AG09309 (cell line): ENCODE measurements around the gene SYNE1.

ENCODE experiments used
- DNase-seq: peaks from one replicate; pipeline ENCODE4 v3.0.0-alpha.2; 2010; ENCODE audit warnings: low read depth
- H3K4me3 ChIP-seq: 2 replicates; pipeline ENCODE4 v1.5.1; 2011; ENCODE audit warnings: mild to moderate bottlenecking, low read depth, low read length, moderate library complexity; ENCODE audit not compliant: control insufficient read depth
- CTCF ChIP-seq: IDR thresholded peaks from 2 replicates; pipeline ENCODE4 v1.5.1; 2011; ENCODE audit warnings: mild to moderate bottlenecking, low read depth, low read length, inconsistent platforms; ENCODE audit not compliant: insufficient read depth, control insufficient read depth; ENCODE audit errors: missing control alignments

SYNE1 gene

GRCh38 chr6:152598901-152599537 is 38.1 kb downstream of the SYNE1 start:
- no peak for TF ChIP-seq CTCF

GRCh38 chr6:152598421-152598820 is 38.7 kb downstream of the SYNE1 start:
- TF ChIP-seq CTCF: no peak
- no peak for DNase-seq
- H3K4me3 ChIP-seq: no peak overlapping the region

More at GRCh38 chr6:152598901-152599537, 38.1 kb downstream of the SYNE1 start:
- DNase-seq: no peak
- H3K4me3 ChIP-seq: no peak overlapping the region

- DNase-seq: no peak
- no peak overlapping the region for H3K4me3 ChIP-seq
- no peak for TF ChIP-seq CTCF
These were observed 40.4 kb downstream of the SYNE1 start for GRCh38 chr6:152596726-152597125.

- TF ChIP-seq CTCF: peak; percentile 67
- no peak overlapping the region for H3K4me3 ChIP-seq
- no peak for DNase-seq
These were observed 41.7 kb downstream of the SYNE1 start for GRCh38 chr6:152595499-152595898.

- TF ChIP-seq CTCF: no peak
- no peak for DNase-seq
- no peak overlapping the region for H3K4me3 ChIP-seq
These were observed 42.5 kb downstream of the SYNE1 start for GRCh38 chr6:152594701-152595100.

GRCh38 chr6:152588456-152588855 is 48.7 kb downstream of the SYNE1 start:
- TF ChIP-seq CTCF: no peak
- no peak for DNase-seq

More at GRCh38 chr6:152588456-152588855, 48.7 kb downstream of the SYNE1 start:
- no peak overlapping the region for H3K4me3 ChIP-seq
